HepG2 (cell line): ENCODE data around the gene CKS1B. TPM values are rescaled to one million over a fixed set of nuclear protein-coding genes. Genes with fewer than 3 reads are reported as not detected.

Experiments used
- ATAC-seq: fragments of 200-7000 bp; cut with Tn5 transposase; 3 replicates; pipeline ENCODE4 v1.9.1; 2020; ENCODE audit warnings: mild to moderate bottlenecking, moderate library complexity
- Bru-seq: library from RNA; stranded (reverse); fragments of 400-500 nt; gene quantifications from one replicate; lab custom pipeline; 2021; lab: Mats Ljungman, UMichigan
- BruChase-seq, 2 experiments: library from RNA; stranded (reverse); fragments of 400-500 nt; gene quantifications; one replicate each; lab custom pipeline; 2021; lab: Mats Ljungman, UMichigan
- BruUV-seq: library from RNA; stranded (reverse); fragments of 400-500 nt; replicated peaks from 2 replicates; lab custom pipeline; 2021; lab: Mats Ljungman, UMichigan
- CTCF ChIA-PET: fragments of 300-600 bp; formaldehyde crosslinking; extraction: SDS; loops from one replicate; lab custom pipeline; 2021; ENCODE audit warnings: low total read pairs, inconsistent platforms, low intra/inter-chr PET ratio; lab: Yijun Ruan, JAX
- POLR2A ChIA-PET: fragments of 350-600 bp; sonication (Branson Sonifier 250); formaldehyde crosslinking; loops from one replicate; lab custom pipeline; 2020; ENCODE audit warnings: antibody characterized with exemption, inconsistent platforms; lab: Yijun Ruan, JAX
- DNase-seq: peaks from one replicate; pipeline ENCODE4 v3.0.0-alpha.2; 2015; ENCODE audit warnings: low spot score
- FAIRE-seq: peaks from 3 replicates; lab custom pipeline; 2011; peaks lifted over from hg19 to GRCh38; lab: Jason Lieb, UNC
- H2AFZ ChIP-seq: one replicate; pipeline ENCODE4 v1.6.1; 2011; ENCODE audit warnings: low read length, inconsistent platforms
- H3K27ac ChIP-seq: fragments of 300-600 bp; 3 replicates; pipeline ENCODE4 v1.8.0; 2011; ENCODE audit warnings: mixed run types, mild to moderate bottlenecking, mixed read lengths, low read length, inconsistent platforms; ENCODE audit not compliant: insufficient read depth; ENCODE audit errors: extremely low read length
- H3K27me3 ChIP-seq, 2 experiments: fragments of 200-600 bp in 1 of 2; 2 replicates in 1 of 2; 3 replicates in 1 of 2; pipeline versions ENCODE4 v1.6.0 to v1.8.0; 2011; ENCODE audit warnings: low read length in 2 of 2, mild to moderate bottlenecking in 2 of 2, moderate library complexity in 2 of 2, inconsistent platforms in 1 of 2; ENCODE audit not compliant: insufficient read depth in 2 of 2, control insufficient read depth in 1 of 2
- H3K36me3 ChIP-seq, 2 experiments: fragments of 200-600 bp in 1 of 2; replicated peaks in 1 of 2; 2 replicates in 1 of 2; 3 replicates in 1 of 2; pipeline versions ENCODE4 v1.5.1 to v1.8.0; 2011; ENCODE audit warnings: low read length in 2 of 2, inconsistent platforms in 1 of 2; ENCODE audit not compliant: insufficient read depth in 2 of 2, control insufficient read depth in 1 of 2
- H3K4me1 ChIP-seq: 2 replicates; pipeline ENCODE4 v1.5.1; 2012; ENCODE audit warnings: low read length, inconsistent platforms; ENCODE audit not compliant: insufficient read depth
- H3K4me2 ChIP-seq: 2 replicates; pipeline ENCODE4 v1.6.0; 2011; ENCODE audit warnings: low read depth, low read length, inconsistent platforms
- H3K4me3 ChIP-seq, 3 experiments: fragments of 200-600 bp in 1 of 3; sonication (generic), shearing (Covaris generic) in 1 of 3; replicated peaks in 1 of 3; 2 replicates each; pipeline ENCODE4 v1.5.1; 2011 to 2016; ENCODE audit warnings: low read length in 3 of 3, inconsistent platforms in 2 of 3, low read depth in 2 of 3, mild to moderate bottlenecking in 2 of 3, control low read depth in 1 of 3, mixed read lengths in 1 of 3; ENCODE audit not compliant: insufficient read depth in 1 of 3
- H3K79me2 ChIP-seq: one replicate; pipeline ENCODE4 v1.6.1; 2011; ENCODE audit warnings: low read length, inconsistent platforms; ENCODE audit not compliant: insufficient read depth
- H3K9ac ChIP-seq: 2 replicates; pipeline ENCODE4 v1.6.0; 2011; ENCODE audit warnings: mild to moderate bottlenecking, low read depth, low read length, inconsistent platforms; ENCODE audit not compliant: insufficient read depth
- H3K9me3 ChIP-seq: 2 replicates; pipeline ENCODE4 v1.5.1; 2012; ENCODE audit warnings: mild to moderate bottlenecking, low read length
- H4K20me1 ChIP-seq: 2 replicates; pipeline ENCODE4 v1.6.0; 2011; ENCODE audit warnings: inconsistent platforms, mild to moderate bottlenecking, low read length, moderate library complexity; ENCODE audit not compliant: insufficient read depth
- BRCA1 ChIP-seq: sonication (generic); formaldehyde crosslinking; IDR thresholded peaks from 2 replicates; pipeline ENCODE4 v1.4.0; 2020; ENCODE audit warnings: missing genetic modification reagents
- SP4 ChIP-seq: sonication (generic); formaldehyde crosslinking; IDR thresholded peaks from 2 replicates; pipeline ENCODE4 v1.8.1; 2023; ENCODE audit warnings: mild to moderate bottlenecking, missing genetic modification reagents
- TAF15 ChIP-seq: fragments of 200-400 bp; formaldehyde crosslinking; IDR thresholded peaks from one replicate; pipeline ENCODE4 v1.6.1; 2018; ENCODE audit warnings: mild to moderate bottlenecking, low read depth, low read length; ENCODE audit not compliant: poor library complexity, severe bottlenecking
- YEATS4 ChIP-seq: sonication (generic); formaldehyde crosslinking; IDR thresholded peaks from 2 replicates; pipeline ENCODE4 v1.4.0; 2020; ENCODE audit warnings: missing genetic modification reagents, borderline replicate concordance
- ZBTB21 ChIP-seq: sonication (generic); formaldehyde crosslinking; IDR thresholded peaks from 2 replicates; pipeline ENCODE4 v1.4.0; 2020; ENCODE audit warnings: missing genetic modification reagents
- ZNF274 ChIP-seq: sonication (generic); formaldehyde crosslinking; IDR thresholded peaks from 2 replicates; pipeline ENCODE4 v1.5.1; 2020; ENCODE audit warnings: mild to moderate bottlenecking, missing genetic modification reagents
- ZNF543 ChIP-seq: sonication (generic); formaldehyde crosslinking; IDR thresholded peaks from 2 replicates; pipeline ENCODE4 v1.4.0; 2020; ENCODE audit warnings: mild to moderate bottlenecking, missing genetic modification reagents
- ZNF75D ChIP-seq: sonication (generic); formaldehyde crosslinking; IDR thresholded peaks from 2 replicates; pipeline ENCODE4 v1.8.1; 2023; ENCODE audit warnings: missing genetic modification reagents, mild to moderate bottlenecking, borderline replicate concordance
- WGBS: methylation state at CpG from one replicate; pipeline ENCODE4 v1.1.6; 2017; ENCODE audit warnings: low lambda C conversion rate; 5-methylcytosine and 5-hydroxymethylcytosine counted together
- in situ Hi-C: cut with HindIII; loops from 2 replicates; pipeline ENCODE4 v1.10.0; 2017; ENCODE audit warnings: low pct_unique_long_range_greater_than_20kb; ENCODE audit not compliant: extremely low pct_ligation_motif_present
- intact Hi-C: fragments of 100-400 bp; cut with micrococcal nuclease; formaldehyde crosslinking; loops from one replicate; pipeline ENCODE4 v1.10.0; 2022; ENCODE audit not compliant: unreplicated experiment
- long read RNA-seq, 2 experiments: library from RNA in 1 of 2; library from polyadenylated mRNA in 1 of 2; stranded (forward) in 1 of 2; unstranded in 1 of 2; transcript quantifications; one replicate each; pipeline ENCODE4 v2.0.0, GENCODE V29; 2019 to 2022
- polyA minus RNA-seq, 3 experiments: library from RNA; depleted of rRNA, polyadenylated mRNA; stranded (reverse); fragments of >200 nt; gene quantifications; 2 replicates each; pipeline ENCODE4 v1.2.3, GENCODE V29; 2011; ENCODE audit warnings: low replicate concordance in 1 of 3
- polyA plus RNA-seq, 8 experiments: library from polyadenylated mRNA; depleted of rRNA in 3 of 8; stranded (reverse) in 7 of 8; unstranded in 1 of 8; fragments of >200 nt; fragmentation: Illumina TruSeq in 4 of 8; extraction: Trizol in 4 of 8; gene quantifications; 2 replicates each; pipeline versions ENCODE4 v1.2.1 to v1.2.3, GENCODE V29; 2011 to 2016; ENCODE audit warnings: low read depth in 4 of 8, missing spikeins in 1 of 8, mixed read lengths in 1 of 8; ENCODE audit not compliant: insufficient read depth in 1 of 8
- total RNA-seq, 5 experiments: library from RNA; depleted of rRNA; stranded (reverse); fragments of >200 nt; fragmentation: Illumina TruSeq; extraction: Trizol; gene quantifications; 2 replicates each; pipeline ENCODE4 v1.2.3, GENCODE V29; 2016; ENCODE audit warnings: low read depth in 1 of 5
- TF ChIP-seq, protein P1 (sequence below): sonication (generic); formaldehyde crosslinking; conservative IDR thresholded peaks from 2 replicates; pipeline ENCODE4 v1.8.1; 2023; ENCODE audit warnings: missing genetic modification reagents
- TF ChIP-seq, protein P2 (sequence below): sonication (generic); formaldehyde crosslinking; IDR thresholded peaks from 2 replicates; pipeline ENCODE4 v1.5.0; 2020; ENCODE audit warnings: mild to moderate bottlenecking, missing genetic modification reagents, borderline replicate concordance

Gene CKS1B
- total RNA-seq (2016; rRNA removed; fragmentation: Illumina TruSeq; extraction: Trizol) (217 and 268 TPM in 2 replicates), polyA plus RNA-seq (2011; rRNA removed) (122 and 222 TPM in 2 replicates), polyA minus RNA-seq (2011; rRNA and poly(A)+ RNA removed; ENCODE audit: low replicate concordance) (89.2 and 369 TPM in 2 replicates), Bru-seq, nascent RNA (percentile 83 among the genes with signal in this experiment), BruChase-seq, experiment 1, labeled RNA remaining after a 6-hour chase (percentile 92 among the genes with signal in this experiment), BruChase-seq, experiment 2, labeled RNA remaining after a 2-hour chase (percentile 88 among the genes with signal in this experiment)
- total RNA-seq (2016; cell fraction: cytosol; rRNA removed; fragmentation: Illumina TruSeq; extraction: Trizol; ENCODE audit: low read depth) = 95.8 and 111 TPM in 2 replicates
- total RNA-seq (2016; cell fraction: insoluble cytoplasmic fraction; rRNA removed; fragmentation: Illumina TruSeq; extraction: Trizol) = 219 and 283 TPM in 2 replicates
- 160 and 171 TPM in 2 replicates for total RNA-seq (2016; cell fraction: membrane; rRNA removed; fragmentation: Illumina TruSeq; extraction: Trizol)
- 75.7 and 82.8 TPM in 2 replicates for total RNA-seq (2016; cell fraction: nucleus; rRNA removed; fragmentation: Illumina TruSeq; extraction: Trizol)
- 141 and 184 TPM in 2 replicates for polyA plus RNA-seq (2011; cell fraction: cytosol; rRNA removed)
- 54.7 and 67.5 TPM in 2 replicates for polyA plus RNA-seq (2011; cell fraction: nucleus; rRNA removed)
- 103 and 128 TPM in 2 replicates for polyA plus RNA-seq (2012)
- 98.3 and 114 TPM in 2 replicates for polyA plus RNA-seq (2016; cell fraction: cytosol; fragmentation: Illumina TruSeq; extraction: Trizol; ENCODE audit: low read depth)
- polyA plus RNA-seq (2016; cell fraction: insoluble cytoplasmic fraction; fragmentation: Illumina TruSeq; extraction: Trizol; ENCODE audit: low read depth) = 306 and 328 TPM in 2 replicates
- polyA plus RNA-seq (2016; cell fraction: membrane; fragmentation: Illumina TruSeq; extraction: Trizol; ENCODE audit: low read depth) = 149 and 155 TPM in 2 replicates
- 139 and 158 TPM in 2 replicates for polyA plus RNA-seq (2016; cell fraction: nucleus; fragmentation: Illumina TruSeq; extraction: Trizol; ENCODE audit: insufficient read depth, low read depth)
- polyA minus RNA-seq (2011; cell fraction: cytosol; rRNA and poly(A)+ RNA removed) = 31.4 and 39.6 TPM in 2 replicates
- 20.0 and 31.2 TPM in 2 replicates for polyA minus RNA-seq (2011; cell fraction: nucleus; rRNA and poly(A)+ RNA removed)
- long read RNA-seq, experiment 1, transcript CKS1B-204 (2 exons, 1,166 nt) = minor isoform, 23 of 216 reads
- long read RNA-seq, experiment 1, transcript CKS1B-201 (3 exons, 759 nt) = major isoform, 163 of 216 reads
- long read RNA-seq, experiment 1, transcript CKS1B-203 (3 exons, 912 nt) = minor isoform, 19 of 216 reads
- long read RNA-seq, experiment 1, partial matches to known transcripts = 0 of 216 reads
- long read RNA-seq, experiment 1, other reads (novel, unspliced or antisense) = 11 of 216 reads
- long read RNA-seq, experiment 2, transcript CKS1B-203 (3 exons, 912 nt) = minor isoform, 8 of 132 reads
- long read RNA-seq, experiment 2, transcript CKS1B-201 (3 exons, 759 nt) = major isoform, 77 of 132 reads
- long read RNA-seq, experiment 2, partial matches to known transcripts = 25 of 132 reads
- long read RNA-seq, experiment 2, other reads (novel, unspliced or antisense) = 22 of 132 reads

DNA sequence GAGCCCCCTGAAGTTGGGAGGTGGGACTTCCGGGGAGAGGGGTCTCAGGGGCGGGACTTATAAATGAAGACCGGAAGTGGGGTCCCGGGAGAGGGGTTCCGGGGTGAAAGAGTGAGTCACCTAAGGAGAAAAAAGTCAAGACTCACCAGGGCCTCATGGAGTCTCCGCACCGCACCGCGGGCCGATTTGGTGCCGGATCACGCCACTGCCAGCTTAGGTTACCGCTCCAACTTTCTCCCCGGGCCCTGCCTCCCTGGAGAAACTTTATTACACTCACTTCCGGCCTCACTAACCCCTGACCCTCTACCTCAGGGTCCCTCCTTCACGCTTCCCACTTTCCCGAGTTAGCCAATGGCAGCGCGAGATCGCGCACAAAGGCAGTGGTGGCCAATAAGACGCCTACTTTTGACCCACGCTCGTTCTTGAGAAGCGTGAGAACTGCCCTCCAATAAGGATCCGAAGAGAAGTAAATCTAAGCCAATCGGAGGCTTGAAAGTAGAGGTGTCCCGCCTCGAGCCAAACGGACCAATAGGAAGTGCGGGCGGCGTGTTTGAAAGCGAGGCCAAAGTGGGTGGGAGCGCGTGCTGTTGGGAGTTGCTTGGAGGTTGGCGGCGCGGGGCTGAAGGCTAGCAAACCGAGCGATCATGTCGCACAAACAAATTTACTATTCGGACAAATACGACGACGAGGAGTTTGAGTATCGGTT lies at the start of gene CKS1B:
TSS of gene CKS1B (plus strand) at position 580 of the 706 bp plus-strand sequence. CDS start at position 645, 65 bp downstream.
- FAIRE-seq = peak; percentile 99
- intact Hi-C loops = loop anchor here (2.0 kb wide), 1 partner anchor 89 kb away; the partner anchor contains the start of gene EFNA4
- H3K4me1 ChIP-seq = peaks cover 62% of the 10 kb centered on the region
- H3K36me3 ChIP-seq = peaks cover 0 to 13% of the 10 kb centered on the region in 2 experiments; a peak in 3 of 5 replicates
- DNase-seq = peak; percentile 100
- peak within 1 kb of the TSS; percentile 98 for H3K9ac ChIP-seq
- H3K9me3 ChIP-seq = no peaks in the 10 kb centered on the region
- peak within 1 kb of the TSS; percentile 100 for H3K4me2 ChIP-seq
- H3K4me3 ChIP-seq = peak within 1 kb of the TSS; percentile 67 to 84 (median 72)
- ATAC-seq = peak; percentile 83
- no peak within 1 kb of the TSS for H2AFZ ChIP-seq
- H3K27me3 ChIP-seq = no peaks in the 10 kb centered on the region; a peak in 1 of 5 replicates
- ChIA-PET CTCF (interaction anchor here (1.1 kb wide), 1 partner anchor 44 kb away, joined by 3 read pairs; no protein-coding TSS in a partner anchor), POLR2A (interaction anchor here (1.0 to 6.6 kb wide), 21 partner anchors 10 to 161 kb away, joined by 3 to 148 read pairs (median 11); partner anchors contain the start of genes ADAM15, FLAD1, LENEP and PBXIP1)
- H3K27ac ChIP-seq = peak within 1 kb of the TSS; percentile 100
- H3K79me2 ChIP-seq = peaks cover 65% of the 10 kb centered on the region
- in situ Hi-C loops = no loop called here
- no TSS peak for BruUV-seq
- WGBS = 1% methylated on average over 39 of the region's 47 CpGs
- no peaks in the 10 kb centered on the region for H4K20me1 ChIP-seq
- TF ChIP-seq ZNF274 (no peak), ZNF75D (CRISPR knock-in tag) (no peak), TAF15 (no peak), BRCA1 (CRISPR knock-in tag) (no peak), ZBTB21 (CRISPR knock-in tag) (no peak), ZNF543 (peak; percentile 68; the same call in 1 of the 2 replicates), YEATS4 (peak; percentile 17; the same call in 1 of the 2 replicates), SP4 (CRISPR knock-in tag) (peak; percentile 87)
- TF ChIP-seq, protein P1, sequence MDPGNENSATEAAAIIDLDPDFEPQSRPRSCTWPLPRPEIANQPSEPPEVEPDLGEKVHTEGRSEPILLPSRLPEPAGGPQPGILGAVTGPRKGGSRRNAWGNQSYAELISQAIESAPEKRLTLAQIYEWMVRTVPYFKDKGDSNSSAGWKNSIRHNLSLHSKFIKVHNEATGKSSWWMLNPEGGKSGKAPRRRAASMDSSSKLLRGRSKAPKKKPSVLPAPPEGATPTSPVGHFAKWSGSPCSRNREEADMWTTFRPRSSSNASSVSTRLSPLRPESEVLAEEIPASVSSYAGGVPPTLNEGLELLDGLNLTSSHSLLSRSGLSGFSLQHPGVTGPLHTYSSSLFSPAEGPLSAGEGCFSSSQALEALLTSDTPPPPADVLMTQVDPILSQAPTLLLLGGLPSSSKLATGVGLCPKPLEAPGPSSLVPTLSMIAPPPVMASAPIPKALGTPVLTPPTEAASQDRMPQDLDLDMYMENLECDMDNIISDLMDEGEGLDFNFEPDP (CRISPR knock-in tag) = no peak
- TF ChIP-seq, protein P2, sequence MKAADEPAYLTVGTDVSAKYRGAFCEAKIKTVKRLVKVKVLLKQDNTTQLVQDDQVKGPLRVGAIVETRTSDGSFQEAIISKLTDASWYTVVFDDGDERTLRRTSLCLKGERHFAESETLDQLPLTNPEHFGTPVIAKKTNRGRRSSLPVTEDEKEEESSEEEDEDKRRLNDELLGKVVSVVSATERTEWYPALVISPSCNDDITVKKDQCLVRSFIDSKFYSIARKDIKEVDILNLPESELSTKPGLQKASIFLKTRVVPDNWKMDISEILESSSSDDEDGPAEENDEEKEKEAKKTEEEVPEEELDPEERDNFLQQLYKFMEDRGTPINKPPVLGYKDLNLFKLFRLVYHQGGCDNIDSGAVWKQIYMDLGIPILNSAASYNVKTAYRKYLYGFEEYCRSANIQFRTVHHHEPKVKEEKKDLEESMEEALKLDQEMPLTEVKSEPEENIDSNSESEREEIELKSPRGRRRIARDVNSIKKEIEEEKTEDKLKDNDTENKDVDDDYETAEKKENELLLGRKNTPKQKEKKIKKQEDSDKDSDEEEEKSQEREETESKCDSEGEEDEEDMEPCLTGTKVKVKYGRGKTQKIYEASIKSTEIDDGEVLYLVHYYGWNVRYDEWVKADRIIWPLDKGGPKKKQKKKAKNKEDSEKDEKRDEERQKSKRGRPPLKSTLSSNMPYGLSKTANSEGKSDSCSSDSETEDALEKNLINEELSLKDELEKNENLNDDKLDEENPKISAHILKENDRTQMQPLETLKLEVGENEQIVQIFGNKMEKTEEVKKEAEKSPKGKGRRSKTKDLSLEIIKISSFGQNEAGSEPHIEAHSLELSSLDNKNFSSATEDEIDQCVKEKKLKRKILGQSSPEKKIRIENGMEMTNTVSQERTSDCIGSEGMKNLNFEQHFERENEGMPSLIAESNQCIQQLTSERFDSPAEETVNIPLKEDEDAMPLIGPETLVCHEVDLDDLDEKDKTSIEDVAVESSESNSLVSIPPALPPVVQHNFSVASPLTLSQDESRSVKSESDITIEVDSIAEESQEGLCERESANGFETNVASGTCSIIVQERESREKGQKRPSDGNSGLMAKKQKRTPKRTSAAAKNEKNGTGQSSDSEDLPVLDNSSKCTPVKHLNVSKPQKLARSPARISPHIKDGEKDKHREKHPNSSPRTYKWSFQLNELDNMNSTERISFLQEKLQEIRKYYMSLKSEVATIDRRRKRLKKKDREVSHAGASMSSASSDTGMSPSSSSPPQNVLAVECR (CRISPR knock-in tag) = peak; percentile 98
